ENCODE data around the gene MAML2.

Gene MAML2

DNA sequence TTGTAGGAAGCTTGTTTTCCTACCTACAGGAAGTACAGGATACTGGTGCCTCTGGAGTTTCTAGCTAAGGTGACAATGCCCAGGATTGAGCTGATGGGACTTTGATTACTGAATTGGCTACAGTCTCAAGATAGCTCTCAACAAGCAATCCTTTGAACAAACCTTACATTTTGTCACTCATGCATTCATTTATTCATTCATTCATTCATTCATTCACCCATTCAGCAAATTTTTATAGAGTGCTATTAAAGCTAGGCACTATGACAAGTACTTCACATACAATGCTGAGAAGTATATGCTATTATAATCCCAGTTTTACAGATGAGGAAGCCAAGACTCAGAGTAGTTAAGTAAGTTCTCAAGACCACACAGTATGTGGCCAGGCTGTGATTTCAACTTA is 316.0 kb downstream of the MAML2 start:
- TF ChIP-seq EZH2phosphoT487 (IDR thresholded peaks at IDR 0.05; ENCODE audit: low read length), result no peak
- no peaks in the 10 kb centered on the region for H3K9me2 ChIP-seq (replicated peaks; ENCODE audit: insufficient read depth, low read length)
- peaks cover 19% of the 10 kb centered on the region; the same call in 1 of the 2 replicates for H3K79me2 ChIP-seq (ENCODE audit: low read length)
- peaks cover 14% of the 10 kb centered on the region for H3F3A ChIP-seq (ENCODE audit: insufficient read depth, low read length)
- DNase-seq, result no peak
- no peaks in the 10 kb centered on the region for H4K20me1 ChIP-seq (ENCODE audit: insufficient read depth, low read length)
- H3K27ac ChIP-seq (ENCODE audit: low read length), result no peak overlapping the region
- H3K4me2 ChIP-seq (ENCODE audit: low read depth, low read length), result no peak overlapping the region
- no peak overlapping the region for H3K4me3 ChIP-seq (ENCODE audit: low read length)
- no peaks in the 10 kb centered on the region for H3K9me3 ChIP-seq (replicated peaks; ENCODE audit: insufficient read depth, low read length)
- H3K9ac ChIP-seq (ENCODE audit: low read length), result no peak overlapping the region
- peaks cover 25% of the 10 kb centered on the region for H3K4me1 ChIP-seq (ENCODE audit: low read length)
- H2AFZ ChIP-seq (ENCODE audit: low read length), result no peak overlapping the region
- H3K27me3 ChIP-seq (replicated peaks; ENCODE audit: insufficient read depth, low read length), result no peaks in the 10 kb centered on the region
- no peaks in the 10 kb centered on the region for H3K36me3 ChIP-seq (replicated peaks; ENCODE audit: insufficient read depth, low read length)

DNA sequence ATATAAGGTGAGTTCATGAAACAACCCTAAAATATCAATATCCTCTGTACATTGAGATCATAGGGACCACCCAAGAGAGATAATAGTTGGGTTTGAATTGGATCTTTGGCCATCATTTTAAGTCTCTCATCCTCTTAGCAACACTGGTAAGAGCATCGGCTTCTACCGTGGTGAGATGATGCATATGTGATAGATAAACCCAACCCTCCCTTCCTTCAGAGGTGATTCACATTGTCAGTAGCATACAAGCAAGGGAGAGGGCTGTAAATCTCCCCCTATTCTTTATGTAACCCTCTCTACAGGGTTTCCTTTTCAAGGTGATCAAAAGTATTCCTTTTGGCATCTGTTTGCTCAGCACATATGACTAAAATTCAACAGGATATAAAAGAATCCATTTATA is 316.7 kb downstream of the MAML2 start:
- Histone ChIP-seq H3F3A (ENCODE audit: insufficient read depth, low read length) (peaks cover 14% of the 10 kb centered on the region), H2AFZ (ENCODE audit: low read length) (no peak overlapping the region), H3K9me3 (replicated peaks; ENCODE audit: insufficient read depth, low read length) (no peaks in the 10 kb centered on the region), H3K9ac (ENCODE audit: low read length) (no peak overlapping the region), H3K9me2 (replicated peaks; ENCODE audit: insufficient read depth, low read length) (no peaks in the 10 kb centered on the region), H3K36me3 (replicated peaks; ENCODE audit: insufficient read depth, low read length) (no peaks in the 10 kb centered on the region), H3K27me3 (replicated peaks; ENCODE audit: insufficient read depth, low read length) (no peaks in the 10 kb centered on the region), H3K4me3 (ENCODE audit: low read length) (no peak overlapping the region), H4K20me1 (ENCODE audit: insufficient read depth, low read length) (no peaks in the 10 kb centered on the region), H3K79me2 (ENCODE audit: low read length) (peaks cover 22% of the 10 kb centered on the region; the same call in 1 of the 2 replicates), H3K4me2 (ENCODE audit: low read depth, low read length) (no peak overlapping the region), H3K27ac (ENCODE audit: low read length) (no peak overlapping the region), H3K4me1 (ENCODE audit: low read length) (peaks cover 25% of the 10 kb centered on the region)
- DNase-seq, result no peak
- TF ChIP-seq, protein P1, sequence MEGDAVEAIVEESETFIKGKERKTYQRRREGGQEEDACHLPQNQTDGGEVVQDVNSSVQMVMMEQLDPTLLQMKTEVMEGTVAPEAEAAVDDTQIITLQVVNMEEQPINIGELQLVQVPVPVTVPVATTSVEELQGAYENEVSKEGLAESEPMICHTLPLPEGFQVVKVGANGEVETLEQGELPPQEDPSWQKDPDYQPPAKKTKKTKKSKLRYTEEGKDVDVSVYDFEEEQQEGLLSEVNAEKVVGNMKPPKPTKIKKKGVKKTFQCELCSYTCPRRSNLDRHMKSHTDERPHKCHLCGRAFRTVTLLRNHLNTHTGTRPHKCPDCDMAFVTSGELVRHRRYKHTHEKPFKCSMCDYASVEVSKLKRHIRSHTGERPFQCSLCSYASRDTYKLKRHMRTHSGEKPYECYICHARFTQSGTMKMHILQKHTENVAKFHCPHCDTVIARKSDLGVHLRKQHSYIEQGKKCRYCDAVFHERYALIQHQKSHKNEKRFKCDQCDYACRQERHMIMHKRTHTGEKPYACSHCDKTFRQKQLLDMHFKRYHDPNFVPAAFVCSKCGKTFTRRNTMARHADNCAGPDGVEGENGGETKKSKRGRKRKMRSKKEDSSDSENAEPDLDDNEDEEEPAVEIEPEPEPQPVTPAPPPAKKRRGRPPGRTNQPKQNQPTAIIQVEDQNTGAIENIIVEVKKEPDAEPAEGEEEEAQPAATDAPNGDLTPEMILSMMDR (IDR thresholded peaks at IDR 0.05; ENCODE audit: low read length), result no peak
- TF ChIP-seq EZH2 (optimal IDR thresholded peaks at IDR 0.05; ENCODE audit: low read depth, low read length) (no peak), EZH2phosphoT487 (IDR thresholded peaks at IDR 0.05; ENCODE audit: low read length) (no peak)

DNA sequence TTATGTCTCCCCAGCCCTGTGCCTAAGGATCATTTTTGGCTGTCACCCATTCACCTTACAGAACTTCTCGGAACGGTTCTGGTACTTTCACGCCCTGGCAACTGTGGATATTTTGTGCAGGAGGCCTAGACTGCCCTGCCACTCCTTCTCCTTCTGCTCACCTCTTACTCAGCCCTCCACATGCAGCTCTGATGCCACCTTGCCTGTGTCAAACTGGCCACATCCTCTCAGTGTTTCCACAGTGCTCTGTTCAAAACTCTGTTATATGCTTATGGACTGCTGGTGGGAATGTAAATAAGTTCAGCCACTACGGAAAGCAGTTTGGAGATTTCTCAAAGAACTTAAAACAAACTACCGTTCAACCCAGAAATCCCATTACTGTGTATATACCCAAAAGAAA is 318.3 kb downstream of the MAML2 start:
- Histone ChIP-seq H3K9ac (ENCODE audit: low read length) (no peak overlapping the region), H2AFZ (ENCODE audit: low read length) (no peak overlapping the region), H3K4me1 (ENCODE audit: low read length) (peaks cover 16% of the 10 kb centered on the region), H3K4me3 (ENCODE audit: low read length) (no peak overlapping the region), H3K79me2 (ENCODE audit: low read length) (peaks cover 22% of the 10 kb centered on the region; the same call in 1 of the 2 replicates), H3K27me3 (replicated peaks; ENCODE audit: insufficient read depth, low read length) (no peaks in the 10 kb centered on the region), H3F3A (ENCODE audit: insufficient read depth, low read length) (peaks cover 5% of the 10 kb centered on the region), H3K4me2 (ENCODE audit: low read depth, low read length) (no peak overlapping the region), H3K9me2 (replicated peaks; ENCODE audit: insufficient read depth, low read length) (no peaks in the 10 kb centered on the region), H3K36me3 (replicated peaks; ENCODE audit: insufficient read depth, low read length) (no peaks in the 10 kb centered on the region), H3K9me3 (replicated peaks; ENCODE audit: insufficient read depth, low read length) (no peaks in the 10 kb centered on the region), H4K20me1 (ENCODE audit: insufficient read depth, low read length) (no peaks in the 10 kb centered on the region), H3K27ac (ENCODE audit: low read length) (no peak overlapping the region)
- TF ChIP-seq EZH2 (optimal IDR thresholded peaks at IDR 0.05; ENCODE audit: low read depth, low read length), result no peak
- TF ChIP-seq EZH2phosphoT487 (IDR thresholded peaks at IDR 0.05; ENCODE audit: low read length), result no peak
- TF ChIP-seq, protein P1 (IDR thresholded peaks at IDR 0.05; ENCODE audit: low read length), result no peak
- no peak for DNase-seq

DNA sequence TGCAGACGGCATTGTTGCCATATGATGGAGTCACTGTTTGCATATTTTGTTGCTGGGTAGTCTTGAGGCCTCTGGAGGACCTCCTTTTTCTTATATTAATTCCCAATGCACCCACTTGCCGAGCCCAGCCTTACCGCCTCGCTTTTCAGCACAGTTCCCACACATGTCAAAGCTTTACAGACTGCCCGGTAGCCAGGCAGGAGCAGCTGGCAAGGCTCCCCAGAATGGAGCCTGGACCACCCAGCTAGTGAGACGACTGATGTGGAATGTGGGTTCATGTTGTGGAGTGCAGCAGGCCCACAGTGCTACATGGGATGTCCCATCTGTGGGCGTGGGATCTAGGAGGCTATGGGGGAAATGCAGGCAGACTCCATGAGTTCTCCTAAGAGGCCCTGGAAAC is 319.7 kb downstream of the MAML2 start:
- no peak overlapping the region for H3K4me3 ChIP-seq (ENCODE audit: low read length)
- no peaks in the 10 kb centered on the region for H3F3A ChIP-seq (ENCODE audit: insufficient read depth, low read length)
- H2AFZ ChIP-seq (ENCODE audit: low read length), result no peak overlapping the region
- H3K9me2 ChIP-seq (replicated peaks; ENCODE audit: insufficient read depth, low read length), result no peaks in the 10 kb centered on the region
- H3K9me3 ChIP-seq (replicated peaks; ENCODE audit: insufficient read depth, low read length), result no peaks in the 10 kb centered on the region
- no peak overlapping the region for H3K4me2 ChIP-seq (ENCODE audit: low read depth, low read length)
- H3K9ac ChIP-seq (ENCODE audit: low read length), result no peak overlapping the region
- TF ChIP-seq EZH2phosphoT487 (IDR thresholded peaks at IDR 0.05; ENCODE audit: low read length), result no peak
- TF ChIP-seq EZH2 (optimal IDR thresholded peaks at IDR 0.05; ENCODE audit: low read depth, low read length), result no peak
- TF ChIP-seq, protein P1 (IDR thresholded peaks at IDR 0.05; ENCODE audit: low read length), result no peak
- no peak for DNase-seq
- no peaks in the 10 kb centered on the region for H3K36me3 ChIP-seq (replicated peaks; ENCODE audit: insufficient read depth, low read length)
- H3K79me2 ChIP-seq (ENCODE audit: low read length), result peaks cover 21% of the 10 kb centered on the region; the same call in 1 of the 2 replicates
- no peaks in the 10 kb centered on the region for H3K27me3 ChIP-seq (replicated peaks; ENCODE audit: insufficient read depth, low read length)
- no peak overlapping the region for H3K27ac ChIP-seq (ENCODE audit: low read length)
- 0 out of 2 replicates have a peak, but pooled peaks cover 3% of the 10 kb centered on the region for H3K4me1 ChIP-seq (ENCODE audit: low read length)
- no peaks in the 10 kb centered on the region for H4K20me1 ChIP-seq (ENCODE audit: insufficient read depth, low read length)

Measured in MM.1S (cell line).